Measurements from ENCODE around the gene TLN1.

DNA sequence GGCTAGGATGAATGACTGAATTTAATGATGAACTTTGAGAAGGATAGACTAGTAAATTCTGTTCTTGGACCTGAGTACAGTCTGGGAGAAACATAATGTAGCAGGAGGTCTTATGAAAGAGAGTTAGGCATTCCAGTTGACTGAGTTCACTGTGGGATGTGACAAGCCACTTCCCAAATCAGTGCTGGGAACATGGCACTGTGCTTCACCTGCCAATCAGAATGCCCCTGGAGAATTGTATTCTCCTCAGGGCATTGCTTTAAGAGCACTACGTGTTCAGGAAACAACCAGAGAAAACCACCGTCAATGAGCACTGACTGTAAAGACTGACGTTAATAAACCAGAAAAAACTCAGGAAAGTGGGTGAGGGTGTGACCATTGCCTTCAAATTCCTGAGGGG, 72.7 kb downstream of the TLN1 start:
- TF ChIP-seq EZH2 (IDR thresholded peaks at IDR 0.05; ENCODE audit: insufficient read depth, poor library complexity, severe bottlenecking) = no peak
- TF ChIP-seq EZH2phosphoT487 (IDR thresholded peaks at IDR 0.05; ENCODE audit: insufficient read depth, low read depth) = no peak
